LNCAP (cell line): ENCODE results near the gene TBC1D14.

Experiments
- TF ChIP-seq, protein P1 (sequence below): fragments of 450-650 bp; IDR thresholded peaks from 2 replicates; pipeline ENCODE4 v1.5.1; 2017; ENCODE audit warnings: mild to moderate bottlenecking

Gene TBC1D14

DNA sequence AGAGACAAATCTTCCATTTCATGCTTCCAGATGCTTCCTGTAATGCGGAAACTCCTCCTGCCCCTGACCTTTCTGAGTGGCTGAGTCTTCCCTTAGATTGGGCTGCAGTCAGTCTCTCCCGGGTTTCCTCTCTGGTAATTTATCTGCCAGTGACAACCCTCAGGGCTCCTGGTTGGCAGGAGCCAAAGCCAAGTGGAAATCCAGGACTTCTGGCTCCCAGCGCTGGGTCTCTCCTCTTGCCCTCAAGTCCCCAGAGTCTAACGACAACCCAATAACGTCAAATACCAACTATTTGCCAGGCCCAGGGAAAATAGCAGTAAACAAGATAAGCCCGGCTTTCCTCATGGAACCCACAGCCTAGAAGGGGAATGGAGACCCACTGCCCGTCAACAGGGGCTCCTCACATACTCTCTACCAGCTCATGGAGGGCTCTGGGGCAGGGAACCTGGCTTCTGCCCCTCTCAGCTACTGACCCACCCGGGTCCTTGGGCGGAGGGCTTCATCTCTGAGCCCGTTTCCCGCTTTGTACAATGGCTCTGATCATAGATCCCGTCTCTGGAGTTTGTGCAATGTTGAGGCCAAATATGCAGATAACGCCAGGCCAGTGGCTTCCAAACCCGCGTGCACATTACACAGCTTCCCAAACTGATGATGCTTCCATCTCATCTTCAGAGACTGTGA is 1.1 kb upstream of the TBC1D14 start:
- TF ChIP-seq, protein P1, sequence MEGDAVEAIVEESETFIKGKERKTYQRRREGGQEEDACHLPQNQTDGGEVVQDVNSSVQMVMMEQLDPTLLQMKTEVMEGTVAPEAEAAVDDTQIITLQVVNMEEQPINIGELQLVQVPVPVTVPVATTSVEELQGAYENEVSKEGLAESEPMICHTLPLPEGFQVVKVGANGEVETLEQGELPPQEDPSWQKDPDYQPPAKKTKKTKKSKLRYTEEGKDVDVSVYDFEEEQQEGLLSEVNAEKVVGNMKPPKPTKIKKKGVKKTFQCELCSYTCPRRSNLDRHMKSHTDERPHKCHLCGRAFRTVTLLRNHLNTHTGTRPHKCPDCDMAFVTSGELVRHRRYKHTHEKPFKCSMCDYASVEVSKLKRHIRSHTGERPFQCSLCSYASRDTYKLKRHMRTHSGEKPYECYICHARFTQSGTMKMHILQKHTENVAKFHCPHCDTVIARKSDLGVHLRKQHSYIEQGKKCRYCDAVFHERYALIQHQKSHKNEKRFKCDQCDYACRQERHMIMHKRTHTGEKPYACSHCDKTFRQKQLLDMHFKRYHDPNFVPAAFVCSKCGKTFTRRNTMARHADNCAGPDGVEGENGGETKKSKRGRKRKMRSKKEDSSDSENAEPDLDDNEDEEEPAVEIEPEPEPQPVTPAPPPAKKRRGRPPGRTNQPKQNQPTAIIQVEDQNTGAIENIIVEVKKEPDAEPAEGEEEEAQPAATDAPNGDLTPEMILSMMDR: no peak

DNA sequence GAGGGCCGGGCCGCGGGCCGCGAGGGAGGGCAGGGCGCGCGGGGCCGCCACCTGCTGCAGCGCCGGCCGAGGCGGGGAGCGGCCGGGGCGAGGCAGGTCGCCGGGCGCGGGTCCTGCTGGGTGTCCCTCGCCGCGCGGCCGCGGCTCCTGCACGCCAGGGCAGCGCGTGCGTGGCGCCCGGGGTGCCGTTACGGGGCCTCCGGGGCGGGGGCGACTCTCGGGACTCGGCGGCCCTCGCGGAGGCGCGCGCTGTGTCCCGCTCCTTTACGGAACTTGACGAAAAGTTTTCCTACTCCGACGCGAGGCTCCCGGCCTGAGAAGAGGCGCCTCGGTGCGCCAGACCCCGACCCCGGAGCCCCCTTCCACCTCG is 329 bp downstream of the TBC1D14 start:
- TF ChIP-seq, protein P1: no peak

DNA sequence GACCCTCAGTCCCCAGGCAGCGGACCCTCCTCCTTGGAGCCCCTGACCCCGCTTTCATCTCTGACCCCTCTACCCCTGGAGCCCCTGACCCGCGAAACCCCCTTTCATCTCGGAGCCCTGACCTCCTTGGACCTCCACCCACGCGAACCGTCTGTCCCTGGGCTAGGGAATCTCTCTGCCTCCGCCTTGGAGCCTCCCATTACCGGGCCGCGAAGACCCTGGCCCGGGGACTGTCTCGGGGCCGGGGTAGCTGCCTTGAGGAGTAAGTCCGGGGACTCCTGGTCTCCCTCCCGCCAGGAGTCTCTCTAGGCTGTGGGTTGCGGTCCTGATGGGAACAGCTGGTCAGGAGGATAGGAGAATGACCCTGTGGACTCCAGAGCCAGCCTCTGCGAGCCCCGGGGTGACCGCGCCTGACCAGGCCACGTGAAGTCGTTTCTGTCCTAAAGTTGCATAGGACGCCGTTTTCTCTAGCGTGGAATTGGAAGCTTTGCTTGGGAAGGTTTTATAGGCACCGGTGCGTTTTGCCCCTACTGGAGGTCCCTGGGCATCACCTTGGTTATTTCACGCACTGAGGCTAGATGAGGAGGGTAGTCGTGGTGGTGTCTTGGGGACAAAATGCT is 824 bp downstream of the TBC1D14 start:
- TF ChIP-seq, protein P1: no peak

DNA sequence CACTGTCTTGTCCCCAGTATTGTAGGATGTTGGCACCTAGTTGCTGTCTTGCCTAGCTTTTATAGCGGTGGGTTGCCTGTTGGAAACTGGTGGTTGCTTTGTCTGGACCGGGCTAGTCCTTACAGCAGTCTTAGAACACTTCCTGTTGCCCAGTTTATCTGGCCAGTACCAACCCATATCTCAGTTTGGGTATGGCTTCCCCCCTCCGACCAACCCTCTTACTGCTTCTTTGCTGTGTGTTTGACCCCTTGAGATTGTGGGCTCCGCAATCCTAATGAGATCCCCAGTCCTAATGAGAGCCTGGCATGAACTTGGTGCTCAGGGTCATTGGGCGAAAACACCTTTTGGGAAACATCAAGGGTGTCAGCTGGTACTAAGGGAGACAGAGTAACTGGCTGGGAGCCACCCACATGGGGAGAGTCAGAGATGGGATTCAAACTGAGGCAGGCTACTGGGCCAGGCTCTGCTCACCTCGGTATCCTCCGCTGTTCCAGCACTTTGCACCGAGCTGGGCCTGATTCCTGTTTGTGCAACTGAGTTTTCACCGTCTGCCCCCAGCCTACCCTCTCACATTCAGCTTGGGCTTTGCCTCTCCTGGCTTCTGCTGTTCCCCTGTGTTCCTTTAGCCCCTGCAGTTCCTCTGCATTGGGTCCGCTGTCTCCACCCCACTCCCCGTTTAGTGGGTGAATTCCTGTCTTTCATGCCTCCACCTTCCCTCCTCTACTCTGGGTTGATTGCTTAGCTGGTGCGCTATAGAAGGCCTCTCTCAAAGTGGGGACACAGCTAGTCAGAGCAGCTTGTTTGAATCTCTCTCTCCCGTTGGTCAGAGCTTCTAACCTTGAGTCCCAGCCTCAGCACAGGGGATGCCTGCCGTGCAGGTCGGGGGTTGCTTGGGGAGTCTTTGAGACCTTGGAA is 1.6 kb downstream of the TBC1D14 start:
- TF ChIP-seq, protein P1: no peak

DNA sequence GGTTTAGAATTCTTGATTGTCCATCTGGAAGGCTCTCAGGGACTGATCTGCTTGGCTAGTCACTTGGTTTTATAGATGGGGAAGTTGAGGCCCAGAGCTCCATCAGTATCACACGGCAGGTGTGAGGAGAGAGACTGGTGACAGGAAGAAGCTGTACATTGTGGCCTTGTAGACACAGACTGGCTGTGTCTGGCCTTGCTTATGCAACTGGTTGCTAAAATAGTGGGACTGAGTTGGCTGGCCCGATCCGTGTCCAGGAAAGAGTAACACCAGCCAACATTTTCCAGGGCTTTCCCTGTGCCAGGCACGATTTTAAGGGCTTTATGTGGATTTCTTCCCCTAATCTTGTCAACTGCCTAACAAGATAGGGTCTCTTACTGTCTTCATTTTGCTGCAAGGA is 2.8 kb downstream of the TBC1D14 start:
- TF ChIP-seq, protein P1: no peak

DNA sequence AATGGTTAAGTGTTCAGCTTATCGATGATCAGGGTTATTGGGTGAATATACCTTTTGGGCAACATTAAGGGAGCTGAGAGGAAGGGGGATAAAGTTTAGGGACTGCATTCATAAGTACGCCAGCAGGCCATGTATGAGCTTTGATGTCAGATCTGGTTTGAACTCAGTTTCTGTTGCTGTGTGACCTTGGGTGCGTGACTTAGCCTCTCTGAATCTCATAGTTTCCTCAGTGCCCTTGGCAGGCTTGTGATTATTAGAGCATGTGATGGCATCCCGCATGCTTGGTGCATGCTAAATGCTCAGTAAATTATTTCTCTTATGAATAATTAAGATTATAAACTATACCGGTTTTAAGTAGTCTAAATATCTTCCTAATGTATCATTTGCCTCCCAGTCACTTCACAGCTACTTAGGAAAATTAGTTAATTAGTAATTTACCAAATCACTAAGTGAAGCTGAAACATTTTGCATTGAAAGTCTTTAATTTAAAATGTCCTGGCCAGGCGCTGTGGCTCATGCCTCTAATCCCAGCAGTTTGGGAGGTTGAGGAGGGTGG is 3.8 kb downstream of the TBC1D14 start:
- TF ChIP-seq, protein P1: no peak

DNA sequence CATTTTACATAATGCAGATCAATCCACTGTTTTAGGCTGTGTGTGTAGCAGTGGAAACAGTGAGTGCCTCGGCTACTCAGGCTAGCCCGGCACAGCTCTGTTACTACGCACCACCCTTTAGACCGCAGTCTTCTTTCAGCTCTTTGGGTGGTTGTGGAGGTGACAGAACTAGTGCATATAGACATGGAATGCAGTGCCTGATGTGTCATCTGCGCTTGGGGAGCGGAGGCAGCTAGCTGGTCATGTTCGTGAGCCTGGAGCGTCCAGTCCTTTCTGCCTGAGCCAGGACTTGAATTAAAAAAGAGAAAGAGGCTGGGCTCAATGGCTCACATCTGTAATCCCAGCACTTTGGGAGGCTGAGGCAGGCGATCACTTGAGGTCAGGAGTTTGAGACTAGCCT is 4.8 kb downstream of the TBC1D14 start:
- TF ChIP-seq, protein P1: no peak
